ENCODE results near the gene PIEZO1. TPM values are rescaled to one million over a fixed set of nuclear protein-coding genes. Genes with fewer than 3 reads are reported as not detected.
"Not testable (repeated sequence)": the region's sequence is repeated elsewhere in the genome, so short reads cannot be mapped to it uniquely, and the experiment has no call there.

The PIEZO1 gene
- polyA plus RNA-seq, 2 of the 4 experiments (the other 2 are of a cell fraction) = 26.1 to 84.7 TPM

DNA sequence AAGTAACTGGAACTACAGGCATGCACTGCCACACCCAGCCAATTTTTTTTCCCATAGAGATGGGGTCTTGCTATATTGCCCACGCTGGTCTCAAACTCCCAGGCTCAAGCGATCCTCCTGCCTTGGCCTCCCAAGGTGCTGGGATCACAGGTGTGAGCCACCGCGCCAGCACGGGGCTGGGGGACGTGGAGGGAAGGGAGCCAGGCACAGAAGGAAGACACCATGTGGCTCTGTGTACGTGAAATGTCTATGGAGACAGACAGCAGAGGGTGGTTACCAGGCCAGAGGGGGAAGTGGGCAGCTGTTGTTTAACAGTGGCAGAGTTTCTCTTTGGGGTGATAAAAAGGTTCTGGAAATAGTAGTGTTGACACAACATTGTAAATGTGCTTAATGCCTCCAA lies 4.6 kb upstream of the PIEZO1 start:
- WGBS (ENCODE audit: missing lambda C conversion rate) = 81% methylated on average over 7 of the region's 7 CpGs
- no peak for TF ChIP-seq CEBPB (IDR thresholded peaks at IDR 0.05)
- Histone ChIP-seq H3K9me3 (no peaks in the 10 kb centered on the region), H3K4me2 (no peak overlapping the region), H3K4me3 (no peak overlapping the region), H3K27ac (no peak overlapping the region), H3K4me1 (0 out of 3 replicates have a peak, but pooled peaks cover 4% of the 10 kb centered on the region)
- ChIA-PET POLR2A (no interaction called here), CTCF (no interaction called here)
- FAIRE-seq = no peak
- no peak for ATAC-seq
- DNase-seq (ENCODE audit: low read depth in 1 of 2, low spot score in 1 of 2) = no peak

DNA sequence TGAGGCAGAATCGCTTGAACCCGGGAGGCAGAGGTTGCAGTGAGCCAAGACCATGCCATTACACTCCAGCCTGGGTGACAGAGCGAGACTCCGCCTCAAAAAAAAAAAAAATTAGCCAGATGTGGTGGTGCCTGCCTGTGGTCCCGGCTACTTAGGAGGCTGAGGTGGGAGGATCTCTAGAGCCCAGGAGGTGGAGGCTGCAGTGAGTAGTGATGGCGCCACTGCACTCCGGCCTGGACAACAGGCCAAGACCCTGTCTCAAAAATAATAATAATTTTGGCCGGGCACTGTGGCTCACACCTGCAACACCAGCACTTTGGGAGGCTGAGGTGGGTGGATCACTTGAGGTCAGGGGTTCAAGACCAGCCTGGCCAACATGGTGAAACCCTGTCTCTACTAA lies 3.7 kb upstream of the PIEZO1 start:
- ATAC-seq; H3K4me3 ChIP-seq; H3K4me1 ChIP-seq; FAIRE-seq; H3K9me3 ChIP-seq; H3K27ac ChIP-seq; H3K4me2 ChIP-seq; POLR2A ChIA-PET; DNase-seq (ENCODE audit: low read depth in 1 of 2, low spot score in 1 of 2): not testable (repeated sequence)
- CTCF ChIA-PET = interaction anchor here (1.0 to 5.6 kb wide), 2 partner anchors 10 to 23 kb away, joined by 4 to 41 read pairs; no protein-coding TSS in a partner anchor
- 86% methylated on average over 8 of the region's 8 CpGs for WGBS (ENCODE audit: missing lambda C conversion rate)

DNA sequence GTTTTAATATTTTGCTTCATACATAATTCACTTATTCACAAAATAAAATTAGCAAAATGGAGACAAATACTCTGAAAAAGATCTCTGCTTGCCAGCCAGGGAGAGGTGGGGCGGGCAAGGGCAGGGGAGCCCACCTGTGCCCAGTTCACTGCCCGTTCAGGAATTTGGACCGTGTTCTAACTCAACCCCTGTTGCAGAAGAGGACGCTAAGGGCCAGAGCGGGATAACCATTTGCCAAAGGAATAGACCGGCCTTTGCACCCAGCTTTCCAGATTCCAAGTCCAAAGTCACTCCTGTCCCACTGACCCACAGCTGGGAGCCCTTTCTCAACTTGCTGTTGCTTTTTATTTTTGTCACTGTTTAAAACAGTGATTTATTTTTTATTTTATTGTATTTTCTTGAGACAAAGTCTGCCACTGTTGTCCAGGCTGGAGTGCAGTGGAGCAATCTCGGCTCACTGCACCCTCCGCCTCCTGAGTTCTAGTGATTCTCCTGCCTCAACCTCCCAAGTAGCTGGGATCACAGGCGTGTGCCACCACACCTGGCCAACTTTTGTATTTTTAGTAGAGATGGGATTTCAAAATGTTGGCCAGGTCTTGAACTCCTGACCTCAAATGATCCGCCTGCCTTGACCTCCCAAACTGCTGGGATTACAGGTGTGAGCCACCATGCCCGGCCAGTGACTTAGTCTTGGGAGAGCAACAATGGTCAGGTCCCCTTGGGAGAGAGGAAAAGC lies 2.7 kb upstream of the PIEZO1 start:
- 88% methylated on average over 11 of the region's 11 CpGs for WGBS (ENCODE audit: missing lambda C conversion rate)
- TF ChIP-seq HEYL (CRISPR knock-in tag; IDR thresholded peaks at IDR 0.05) (no peak), RCOR1 (IDR thresholded peaks at IDR 0.05; ENCODE audit: low read depth, low read length) (no peak), CHD2 (IDR thresholded peaks at IDR 0.05; ENCODE audit: low read length, partially characterized antibody) (no peak), TP53 (CRISPR knock-in tag; IDR thresholded peaks at IDR 0.05) (no peak), PHF8 (IDR thresholded peaks at IDR 0.05; ENCODE audit: borderline replicate concordance, low read depth) (no peak), EP300 (IDR thresholded peaks at IDR 0.05) (no peak), BHLHE40 (IDR thresholded peaks at IDR 0.05; ENCODE audit: low read depth, low read length) (no peak), MAFK (IDR thresholded peaks at IDR 0.05; ENCODE audit: partially characterized antibody) (no peak), ZFP36 (IDR thresholded peaks at IDR 0.05; ENCODE audit: borderline replicate concordance, partially characterized antibody) (no peak), SREBF2 (IDR thresholded peaks at IDR 0.05) (no peak), CBX8 (IDR thresholded peaks at IDR 0.05) (no peak), RFX5 (IDR thresholded peaks at IDR 0.05) (no peak), ESRRA (IDR thresholded peaks at IDR 0.05; ENCODE audit: borderline replicate concordance, low read length) (no peak), EHF (CRISPR knock-in tag; IDR thresholded peaks at IDR 0.05) (no peak), SMC3 (IDR thresholded peaks at IDR 0.05) (no peak)
- TF ChIP-seq, protein P1, sequence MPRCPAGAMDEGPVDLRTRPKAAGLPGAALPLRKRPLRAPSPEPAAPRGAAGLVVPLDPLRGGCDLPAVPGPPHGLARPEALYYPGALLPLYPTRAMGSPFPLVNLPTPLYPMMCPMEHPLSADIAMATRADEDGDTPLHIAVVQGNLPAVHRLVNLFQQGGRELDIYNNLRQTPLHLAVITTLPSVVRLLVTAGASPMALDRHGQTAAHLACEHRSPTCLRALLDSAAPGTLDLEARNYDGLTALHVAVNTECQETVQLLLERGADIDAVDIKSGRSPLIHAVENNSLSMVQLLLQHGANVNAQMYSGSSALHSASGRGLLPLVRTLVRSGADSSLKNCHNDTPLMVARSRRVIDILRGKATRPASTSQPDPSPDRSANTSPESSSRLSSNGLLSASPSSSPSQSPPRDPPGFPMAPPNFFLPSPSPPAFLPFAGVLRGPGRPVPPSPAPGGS (IDR thresholded peaks at IDR 0.05) = no peak
- TF ChIP-seq, protein P2, sequence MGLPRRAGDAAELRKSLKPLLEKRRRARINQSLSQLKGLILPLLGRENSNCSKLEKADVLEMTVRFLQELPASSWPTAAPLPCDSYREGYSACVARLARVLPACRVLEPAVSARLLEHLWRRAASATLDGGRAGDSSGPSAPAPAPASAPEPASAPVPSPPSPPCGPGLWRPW (IDR thresholded peaks at IDR 0.05) = no peak
- TF ChIP-seq, protein P3, sequence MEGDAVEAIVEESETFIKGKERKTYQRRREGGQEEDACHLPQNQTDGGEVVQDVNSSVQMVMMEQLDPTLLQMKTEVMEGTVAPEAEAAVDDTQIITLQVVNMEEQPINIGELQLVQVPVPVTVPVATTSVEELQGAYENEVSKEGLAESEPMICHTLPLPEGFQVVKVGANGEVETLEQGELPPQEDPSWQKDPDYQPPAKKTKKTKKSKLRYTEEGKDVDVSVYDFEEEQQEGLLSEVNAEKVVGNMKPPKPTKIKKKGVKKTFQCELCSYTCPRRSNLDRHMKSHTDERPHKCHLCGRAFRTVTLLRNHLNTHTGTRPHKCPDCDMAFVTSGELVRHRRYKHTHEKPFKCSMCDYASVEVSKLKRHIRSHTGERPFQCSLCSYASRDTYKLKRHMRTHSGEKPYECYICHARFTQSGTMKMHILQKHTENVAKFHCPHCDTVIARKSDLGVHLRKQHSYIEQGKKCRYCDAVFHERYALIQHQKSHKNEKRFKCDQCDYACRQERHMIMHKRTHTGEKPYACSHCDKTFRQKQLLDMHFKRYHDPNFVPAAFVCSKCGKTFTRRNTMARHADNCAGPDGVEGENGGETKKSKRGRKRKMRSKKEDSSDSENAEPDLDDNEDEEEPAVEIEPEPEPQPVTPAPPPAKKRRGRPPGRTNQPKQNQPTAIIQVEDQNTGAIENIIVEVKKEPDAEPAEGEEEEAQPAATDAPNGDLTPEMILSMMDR (IDR thresholded peaks at IDR 0.05) = no peak
- H3K9me3 ChIP-seq = no peaks in the 10 kb centered on the region
- H3K4me3 ChIP-seq = no peak overlapping the region
- CTCF ChIA-PET = interaction anchor here (0.6 to 5.6 kb wide), 4 partner anchors 11 to 1109 kb away, joined by 3 to 41 read pairs (median 6); no protein-coding TSS in a partner anchor
- H3K4me2 ChIP-seq = no peak overlapping the region
- H3K27ac ChIP-seq = no peak overlapping the region
- POLR2A ChIA-PET = no interaction called here
- ATAC-seq = no peak
- FAIRE-seq = no peak
- peaks cover 16% of the 10 kb centered on the region for H3K4me1 ChIP-seq
- no peak for DNase-seq (ENCODE audit: low read depth in 1 of 2, low spot score in 1 of 2)
